Measurements from ENCODE around the gene AGAP1. TPM values are rescaled to one million over a fixed set of nuclear protein-coding genes. Genes with fewer than 3 reads are reported as not detected.
A peak's percentile ranks its signal among the peaks of the same experiment; 100 is the strongest.
"Not testable (repeated sequence)": the region's sequence is repeated elsewhere in the genome, so short reads cannot be mapped to it uniquely, and the experiment has no call there.

Gene AGAP1
- total RNA-seq, 1 donor from 2014 or later = 13.5 TPM

GRCh38 chr2:235762832-235763598 lies 269.2 kb downstream of the AGAP1 start:
- DNase-seq (ENCODE audit: low spot score) = no peak

GRCh38 chr2:235763816-235764215 lies 270.0 kb downstream of the AGAP1 start:
- DNase-seq (ENCODE audit: low spot score) = no peak

- DNase-seq (ENCODE audit: low spot score) = not testable (repeated sequence)
Measured at GRCh38 chr2:235764478-235764877, 270.6 kb downstream of the AGAP1 start.

GRCh38 chr2:235765181-235765820 lies 271.5 kb downstream of the AGAP1 start:
- DNase-seq (ENCODE audit: low spot score) = peak; percentile 16

- peak; percentile 89 for DNase-seq (ENCODE audit: low spot score)
Measured at GRCh38 chr2:235766278-235766677, 272.4 kb downstream of the AGAP1 start.

- DNase-seq (ENCODE audit: low spot score) = no peak
Measured at GRCh38 chr2:235768606-235769005, 274.8 kb downstream of the AGAP1 start.

GRCh38 chr2:235769046-235769445 lies 275.2 kb downstream of the AGAP1 start:
- no peak for DNase-seq (ENCODE audit: low spot score)

GRCh38 chr2:235770909-235771820 lies 277.3 kb downstream of the AGAP1 start:
- DNase-seq (ENCODE audit: low spot score) = no peak

GRCh38 chr2:235773188-235773928 lies 279.5 kb downstream of the AGAP1 start:
- DNase-seq (ENCODE audit: low spot score) = no peak

GRCh38 chr2:235774153-235774870 lies 280.5 kb downstream of the AGAP1 start:
- DNase-seq (ENCODE audit: low spot score) = no peak

GRCh38 chr2:235776531-235776930 lies 282.7 kb downstream of the AGAP1 start:
- no peak for DNase-seq (ENCODE audit: low spot score)

- peak; percentile 70 for DNase-seq (ENCODE audit: low spot score)
Measured at GRCh38 chr2:235779444-235779896, 285.6 kb downstream of the AGAP1 start.

GRCh38 chr2:235780401-235780800 lies 286.6 kb downstream of the AGAP1 start:
- no peak for DNase-seq (ENCODE audit: low spot score)

- DNase-seq (ENCODE audit: low spot score) = no peak
Measured at GRCh38 chr2:235781775-235782174, 287.9 kb downstream of the AGAP1 start.

- DNase-seq (ENCODE audit: low spot score) = no peak
Measured at GRCh38 chr2:235784788-235785187, 290.9 kb downstream of the AGAP1 start.

- no peak for DNase-seq (ENCODE audit: low spot score)
Measured at GRCh38 chr2:235789552-235789951, 295.7 kb downstream of the AGAP1 start.

GRCh38 chr2:235793163-235793752 lies 299.4 kb downstream of the AGAP1 start:
- DNase-seq (ENCODE audit: low spot score) = peak; percentile 17

GRCh38 chr2:235799281-235799680 lies 305.4 kb downstream of the AGAP1 start:
- no peak for DNase-seq (ENCODE audit: low spot score)

- DNase-seq (ENCODE audit: low spot score) = no peak
Measured at GRCh38 chr2:235802542-235802941, 308.7 kb downstream of the AGAP1 start.

- DNase-seq (ENCODE audit: low spot score) = no peak
Measured at GRCh38 chr2:235803028-235803427, 309.2 kb downstream of the AGAP1 start.

All from umbilical cord (tissue), 2 donors.